ENCODE measurements around the gene CYSLTR2. TPM values are rescaled to one million over a fixed set of nuclear protein-coding genes. Genes with fewer than 3 reads are reported as not detected.

The CYSLTR2 gene
- total RNA-seq, 1 donor from 2014 or later, result 9.8 TPM

GRCh38 chr13:48727241-48728011 lies 73.7 kb downstream of the CYSLTR2 start:
- intact Hi-C loops (cut with DNase I), result loop anchor here (5.0 kb wide), 1 partner anchor 65 kb away; no protein-coding TSS in a partner anchor
- no peak for DNase-seq (ENCODE audit: missing footprints)
- ATAC-seq, result peak; percentile 64

- intact Hi-C loops (cut with DNase I), result loop anchor here (5.0 kb wide), 1 partner anchor 66 kb away; no protein-coding TSS in a partner anchor
- DNase-seq (ENCODE audit: missing footprints) (no peak), ATAC-seq (no peak)
These were observed 74.5 kb downstream of the CYSLTR2 start for GRCh38 chr13:48728226-48728625.

- ATAC-seq (no peak), DNase-seq (ENCODE audit: missing footprints) (no peak)
- intact Hi-C loops (cut with DNase I), result loop anchor here (5.0 kb wide), 1 partner anchor 67 kb away; no protein-coding TSS in a partner anchor
These were observed 75.1 kb downstream of the CYSLTR2 start for GRCh38 chr13:48728876-48729275.

- ATAC-seq, result no peak
- no peak for DNase-seq (ENCODE audit: missing footprints)
- intact Hi-C loops (cut with DNase I), result loop anchor here (5.0 to 10.0 kb wide), 2 partner anchors 68 to 105 kb away; no protein-coding TSS in a partner anchor
These were observed 76.1 kb downstream of the CYSLTR2 start for GRCh38 chr13:48729856-48730255.

GRCh38 chr13:48731001-48731658 lies 77.4 kb downstream of the CYSLTR2 start:
- intact Hi-C loops (cut with DNase I), result loop anchor here (10.0 kb wide), 1 partner anchor 106 kb away; no protein-coding TSS in a partner anchor
- DNase-seq (ENCODE audit: missing footprints) (no peak), ATAC-seq (no peak)

- intact Hi-C loops (cut with DNase I), result loop anchor here (10.0 kb wide), 1 partner anchor 107 kb away; no protein-coding TSS in a partner anchor
- ATAC-seq, result peak; percentile 44
- peak; percentile 80 for DNase-seq (ENCODE audit: missing footprints)
These were observed 78.3 kb downstream of the CYSLTR2 start for GRCh38 chr13:48731957-48732569.

GRCh38 chr13:48733739-48734335 lies 80.1 kb downstream of the CYSLTR2 start:
- ATAC-seq (no peak), DNase-seq (ENCODE audit: missing footprints) (no peak)
- intact Hi-C loops (cut with DNase I), result loop anchor here (10.0 kb wide), 1 partner anchor 109 kb away; no protein-coding TSS in a partner anchor

- DNase-seq (ENCODE audit: missing footprints), result no peak
- intact Hi-C loops (cut with DNase I), result loop anchor here (10.0 kb wide), 1 partner anchor 111 kb away; no protein-coding TSS in a partner anchor
These were observed 81.8 kb downstream of the CYSLTR2 start for GRCh38 chr13:48735571-48735970.

GRCh38 chr13:48737689-48738088 lies 84.0 kb downstream of the CYSLTR2 start:
- DNase-seq (ENCODE audit: missing footprints) (no peak), ATAC-seq (no peak)
- intact Hi-C loops (cut with DNase I), result loop anchor here (10.0 kb wide), 1 partner anchor 113 kb away; no protein-coding TSS in a partner anchor

More at GRCh38 chr13:48735571-48735970, 81.8 kb downstream of the CYSLTR2 start:
- no peak for ATAC-seq

GRCh38 chr13:48738311-48738710 lies 84.6 kb downstream of the CYSLTR2 start:
- no peak for ATAC-seq
- no peak for DNase-seq (ENCODE audit: missing footprints)
- intact Hi-C loops (cut with DNase I), result loop anchor here (10.0 kb wide), 1 partner anchor 114 kb away; no protein-coding TSS in a partner anchor

GRCh38 chr13:48739386-48739964 lies 85.7 kb downstream of the CYSLTR2 start:
- intact Hi-C loops (cut with DNase I), result loop anchor here (10.0 kb wide), 1 partner anchor 115 kb away; no protein-coding TSS in a partner anchor
- no peak for DNase-seq (ENCODE audit: missing footprints)
- peak; percentile 78 for ATAC-seq

- intact Hi-C loops (cut with DNase I), result no loop called here
- ATAC-seq (no peak), DNase-seq (ENCODE audit: missing footprints) (no peak)
These were observed 87.6 kb downstream of the CYSLTR2 start for GRCh38 chr13:48741377-48741776.

- DNase-seq (ENCODE audit: missing footprints) (no peak), ATAC-seq (peak; percentile 55)
- intact Hi-C loops (cut with DNase I), result no loop called here
These were observed 93.1 kb downstream of the CYSLTR2 start for GRCh38 chr13:48746821-48747220.

GRCh38 chr13:48748681-48749080 lies 95.0 kb downstream of the CYSLTR2 start:
- no peak for DNase-seq (ENCODE audit: missing footprints)
- intact Hi-C loops (cut with DNase I), result no loop called here
- no peak for ATAC-seq

- no peak for DNase-seq (ENCODE audit: missing footprints)
- ATAC-seq, result no peak
- intact Hi-C loops (cut with DNase I), result no loop called here
These were observed 95.4 kb downstream of the CYSLTR2 start for GRCh38 chr13:48749144-48749543.

- intact Hi-C loops (cut with DNase I), result loop anchor here (2.0 kb wide), 1 partner anchor 19 kb away; no protein-coding TSS in a partner anchor
- peak; percentile 85 for DNase-seq (ENCODE audit: missing footprints)
- peak; percentile 86 for ATAC-seq
These were observed 96.2 kb downstream of the CYSLTR2 start for GRCh38 chr13:48749699-48750473.

- DNase-seq (ENCODE audit: missing footprints) (no peak), ATAC-seq (peak; percentile 81)
- intact Hi-C loops (cut with DNase I), result loop anchor here (2.0 kb wide), 1 partner anchor 18 kb away; no protein-coding TSS in a partner anchor
These were observed 97.1 kb downstream of the CYSLTR2 start for GRCh38 chr13:48750588-48751383.
